Muscle of leg (tissue), 11 donors: ENCODE data around the gene ARHGEF28. TPM values are rescaled to one million over a fixed set of nuclear protein-coding genes. Genes with fewer than 3 reads are reported as not detected.

ENCODE experiments used
- DNase-seq: peaks from one replicate; pipeline ENCODE4 v3.0.0; 2013
- H3K27ac ChIP-seq: one replicate; pipeline ENCODE4 v1.5.1; 2013; ENCODE audit warnings: mild to moderate bottlenecking, low read length, control low read depth
- H3K27me3 ChIP-seq: one replicate; pipeline ENCODE4 v1.6.1; 2013; ENCODE audit warnings: low read length; ENCODE audit not compliant: control insufficient read depth, insufficient read depth
- H3K36me3 ChIP-seq: one replicate; pipeline ENCODE4 v1.6.1; 2013; ENCODE audit warnings: low read length; ENCODE audit not compliant: control insufficient read depth, insufficient read depth
- H3K4me1 ChIP-seq: one replicate; pipeline ENCODE4 v1.6.1; 2013; ENCODE audit warnings: low read length; ENCODE audit not compliant: control insufficient read depth, insufficient read depth
- H3K4me3 ChIP-seq: one replicate; pipeline ENCODE4 v1.5.1; 2013; ENCODE audit warnings: low read length, control low read depth
- H3K9me3 ChIP-seq: replicated peaks from 2 replicates; pipeline ENCODE4 v1.6.1; 2013; ENCODE audit warnings: low read depth, low read length; ENCODE audit not compliant: control insufficient read depth
- WGBS: methylation state at CpG from one replicate; pipeline ENCODE4 v1.1.5; 2013; ENCODE audit warnings: missing lambda C conversion rate; ENCODE audit not compliant: insufficient coverage; 5-methylcytosine and 5-hydroxymethylcytosine counted together
- polyA plus RNA-seq, 8 donors: library from polyadenylated mRNA; unstranded; fragments of 120-200 nt; gene quantifications; one replicate each; pipeline versions ENCODE4 v1.2.1 to v1.2.3, GENCODE V29; 2013; ENCODE audit warnings: inconsistent platforms in 1 of 8, low replicate concordance in 1 of 8; ENCODE audit not compliant: insufficient read length in 8 of 8, insufficient read depth in 1 of 8
- total RNA-seq: library from RNA; stranded (reverse); fragments of 120-200 nt; gene quantifications from one replicate; pipeline ENCODE4 v1.2.4, GENCODE V29; 2013

The ARHGEF28 gene
- total and polyA plus RNA-seq, 9 donors, result 1.6 to 5.1 (median 3.4) TPM

DNA sequence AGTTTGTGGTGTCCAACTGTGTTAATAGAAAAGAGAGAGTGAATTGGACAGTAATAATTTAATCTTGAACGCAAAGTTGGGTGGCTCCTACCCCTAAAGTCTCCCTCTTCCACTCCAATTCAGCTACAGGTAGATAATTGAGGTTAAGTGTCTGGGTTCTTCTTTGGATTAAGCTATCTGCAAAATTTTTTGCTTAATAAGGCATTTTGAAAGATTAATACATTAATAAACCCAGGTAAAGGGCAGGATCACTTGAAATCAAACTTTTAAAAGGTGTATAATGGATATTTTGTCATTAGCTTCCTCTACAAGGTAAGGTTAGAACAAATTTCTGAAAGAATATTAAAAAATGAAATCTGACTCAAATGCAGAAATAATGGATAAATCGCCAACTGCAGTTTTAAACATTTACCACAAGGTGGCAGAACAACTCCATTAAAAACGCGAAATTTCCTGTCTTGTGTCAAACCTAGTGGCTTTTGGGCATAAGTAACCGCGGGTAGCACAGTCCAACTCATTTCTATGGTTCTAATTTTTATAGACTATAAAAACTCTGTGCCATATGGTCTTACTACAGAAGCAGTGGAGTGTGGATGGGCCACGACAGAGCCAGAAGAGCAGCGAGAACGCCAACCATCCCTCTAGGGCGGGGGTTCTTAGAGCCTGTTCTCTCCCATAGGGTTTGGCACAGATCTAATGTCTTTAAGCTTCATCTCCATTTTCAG is 276.5 kb downstream of the ARHGEF28 start:
- Histone ChIP-seq H3K9me3 (no peaks in the 10 kb centered on the region), H3K36me3 (no peaks in the 10 kb centered on the region), H3K27me3 (no peaks in the 10 kb centered on the region), H3K27ac (no peak overlapping the region), H3K4me1 (peaks cover 13% of the 10 kb centered on the region), H3K4me3 (no peak overlapping the region)
- peak; percentile 82 for DNase-seq
- WGBS, result no CpG with 5 or more reads among the region's 10 CpGs

GRCh38 chr5:73903169-73903568 is 277.2 kb downstream of the ARHGEF28 start:
- H3K27me3 ChIP-seq, result no peaks in the 10 kb centered on the region
- 98% methylated on average over 6 of the region's 9 CpGs for WGBS
- DNase-seq, result no peak
- no peak overlapping the region for H3K4me3 ChIP-seq
- no peaks in the 10 kb centered on the region for H3K9me3 ChIP-seq
- no peak overlapping the region for H3K27ac ChIP-seq
- no peaks in the 10 kb centered on the region for H3K36me3 ChIP-seq
- H3K4me1 ChIP-seq, result peaks cover 13% of the 10 kb centered on the region

DNA sequence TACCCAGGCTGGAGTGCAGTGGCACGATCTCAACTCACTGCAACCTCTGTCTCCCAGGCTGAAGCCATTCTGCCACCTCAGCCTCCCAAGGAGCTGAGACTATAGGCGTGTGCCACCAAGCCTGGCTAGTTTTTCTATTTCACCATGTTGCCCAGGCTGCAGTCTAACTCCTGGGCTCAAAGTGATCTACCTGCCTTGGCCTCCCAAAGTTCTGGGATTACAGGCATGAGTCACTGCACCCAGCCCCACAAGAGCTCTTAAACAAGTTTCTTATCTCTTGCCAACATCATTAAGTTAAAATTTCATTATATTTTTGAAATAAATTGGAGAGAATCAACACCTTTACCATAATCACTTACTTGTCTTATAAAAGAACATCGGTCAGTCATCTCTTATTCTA is 280.3 kb downstream of the ARHGEF28 start:
- no peaks in the 10 kb centered on the region for H3K36me3 ChIP-seq
- no peak overlapping the region for H3K4me3 ChIP-seq
- no peaks in the 10 kb centered on the region for H3K9me3 ChIP-seq
- DNase-seq, result no peak
- H3K4me1 ChIP-seq, result peaks cover 11% of the 10 kb centered on the region
- WGBS, result 100% methylated on average over 2 of the region's 3 CpGs
- H3K27ac ChIP-seq, result no peak overlapping the region
- H3K27me3 ChIP-seq, result no peaks in the 10 kb centered on the region

DNA sequence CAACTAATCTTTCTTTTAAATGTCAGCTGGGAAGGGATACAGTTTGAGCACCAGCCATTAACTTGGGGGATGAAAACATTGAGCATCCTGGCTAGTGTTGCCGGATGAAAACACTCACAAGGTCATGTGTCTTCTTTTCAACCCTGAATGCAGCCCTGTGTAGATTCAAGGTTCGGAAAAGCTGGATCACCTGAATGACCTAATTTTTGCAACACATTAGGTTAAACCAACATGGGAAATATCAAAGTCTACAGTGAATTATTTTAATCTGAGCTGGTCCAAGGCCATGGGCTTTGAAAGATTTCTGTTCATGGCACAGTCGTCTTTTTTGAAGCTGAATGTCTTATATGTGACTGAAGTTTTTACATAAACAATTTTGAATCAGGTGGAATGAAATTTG is 281.2 kb downstream of the ARHGEF28 start:
- Histone ChIP-seq H3K4me3 (no peak overlapping the region), H3K27me3 (no peaks in the 10 kb centered on the region), H3K36me3 (no peaks in the 10 kb centered on the region), H3K4me1 (peaks cover 11% of the 10 kb centered on the region), H3K27ac (no peak overlapping the region), H3K9me3 (no peaks in the 10 kb centered on the region)
- no peak for DNase-seq
- WGBS, result 100% methylated on average over 1 of the region's 3 CpGs

DNA sequence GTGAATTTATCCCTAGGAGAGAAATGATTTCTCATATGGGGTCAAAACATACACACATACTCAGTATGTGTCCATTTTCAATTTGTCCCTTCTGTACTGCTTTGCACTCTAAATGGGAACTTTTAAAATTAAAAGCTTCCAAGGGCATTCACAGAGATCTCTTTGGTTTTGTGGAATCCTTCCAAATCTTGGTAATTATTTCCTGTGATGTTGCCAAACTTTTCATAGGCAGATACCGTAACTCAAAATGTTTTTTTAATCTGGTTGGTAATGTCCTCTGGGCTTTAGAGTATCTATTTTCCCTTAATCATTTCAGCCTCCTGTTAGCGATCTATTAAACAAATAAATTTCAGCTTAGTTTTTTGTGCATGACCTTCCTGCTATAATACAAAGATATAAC is 282.4 kb downstream of the ARHGEF28 start:
- peaks cover 7% of the 10 kb centered on the region for H3K4me1 ChIP-seq
- DNase-seq, result peak; percentile 65
- no peaks in the 10 kb centered on the region for H3K36me3 ChIP-seq
- no peaks in the 10 kb centered on the region for H3K9me3 ChIP-seq
- no peaks in the 10 kb centered on the region for H3K27me3 ChIP-seq
- no CpG with 5 or more reads among the region's 2 CpGs for WGBS
- no peak overlapping the region for H3K27ac ChIP-seq
- no peak overlapping the region for H3K4me3 ChIP-seq

DNA sequence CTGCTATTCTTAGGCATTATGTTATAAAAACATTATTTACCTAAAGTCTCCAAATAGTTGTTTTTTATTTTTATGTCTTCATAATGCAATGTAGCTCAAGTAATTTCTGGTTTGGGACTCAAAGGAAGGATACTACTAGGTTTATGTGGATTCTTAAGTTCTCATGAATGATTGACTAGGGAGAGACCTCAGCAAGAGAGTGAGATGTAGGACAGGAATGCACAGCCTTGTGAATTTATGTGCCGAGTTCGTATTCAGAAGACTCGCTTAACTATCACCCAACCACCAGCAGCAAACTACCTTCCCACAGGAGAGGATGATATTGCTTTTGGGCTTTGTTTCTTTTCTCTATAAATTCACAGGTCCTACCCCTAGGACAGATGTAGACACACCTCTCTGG is 282.9 kb downstream of the ARHGEF28 start:
- DNase-seq, result no peak
- Histone ChIP-seq H3K9me3 (no peaks in the 10 kb centered on the region), H3K4me3 (no peak overlapping the region), H3K36me3 (no peaks in the 10 kb centered on the region), H3K4me1 (peaks cover 8% of the 10 kb centered on the region), H3K27me3 (no peaks in the 10 kb centered on the region), H3K27ac (peak overlapping the region; percentile 8)
- no CpG with 5 or more reads among the region's 3 CpGs for WGBS

- Histone ChIP-seq H3K4me1 (peaks cover 8% of the 10 kb centered on the region), H3K27me3 (no peaks in the 10 kb centered on the region), H3K36me3 (no peaks in the 10 kb centered on the region), H3K9me3 (no peaks in the 10 kb centered on the region), H3K27ac (no peak overlapping the region), H3K4me3 (no peak overlapping the region)
- DNase-seq, result no peak
- 96% methylated on average over 27 of the region's 27 CpGs for WGBS
These were observed 283.5 kb downstream of the ARHGEF28 start for GRCh38 chr5:73909474-73909873.

DNA sequence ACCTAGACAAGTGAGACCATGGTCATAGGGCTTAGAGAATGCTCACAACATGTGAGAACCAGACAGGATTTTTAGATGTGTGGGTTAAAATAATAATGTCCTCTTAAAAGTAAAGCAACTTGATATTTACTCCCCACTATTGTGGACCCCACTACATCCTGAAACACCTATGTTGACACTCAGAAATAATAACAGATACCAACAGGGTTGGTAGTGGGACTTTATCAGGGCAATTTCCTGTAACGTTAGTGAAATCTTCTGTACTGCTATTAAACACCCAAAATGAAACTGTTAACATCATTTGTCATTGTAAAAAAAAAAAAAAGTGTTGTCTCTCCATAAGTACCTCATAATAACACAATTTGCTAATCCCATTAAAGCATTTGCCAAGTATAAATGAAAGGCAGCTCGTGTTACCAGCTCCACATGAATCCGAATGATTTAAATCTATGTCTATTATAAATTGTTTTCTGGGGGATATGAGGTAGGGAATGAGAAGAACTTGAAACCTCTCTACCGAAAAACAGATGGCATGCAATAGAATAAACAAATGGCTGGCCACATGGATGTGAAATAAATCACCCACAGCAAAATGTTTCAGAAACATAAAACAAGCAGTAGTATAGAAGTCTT is 285.9 kb downstream of the ARHGEF28 start:
- H3K27ac ChIP-seq, result no peak overlapping the region
- no peaks in the 10 kb centered on the region for H3K36me3 ChIP-seq
- no peaks in the 10 kb centered on the region for H3K27me3 ChIP-seq
- H3K4me1 ChIP-seq, result peaks cover 8% of the 10 kb centered on the region
- H3K9me3 ChIP-seq, result no peaks in the 10 kb centered on the region
- no peak overlapping the region for H3K4me3 ChIP-seq
- WGBS, result no CpG with 5 or more reads among the region's 4 CpGs
- peak; percentile 33 for DNase-seq

GRCh38 chr5:73912821-73913271 is 286.9 kb downstream of the ARHGEF28 start:
- Histone ChIP-seq H3K9me3 (no peaks in the 10 kb centered on the region), H3K4me3 (no peak overlapping the region), H3K27me3 (no peaks in the 10 kb centered on the region), H3K4me1 (peaks cover 14% of the 10 kb centered on the region), H3K36me3 (no peaks in the 10 kb centered on the region), H3K27ac (no peak overlapping the region)
- DNase-seq, result peak; percentile 71
- WGBS, result 60% methylated on average over 1 of the region's 3 CpGs

- Histone ChIP-seq H3K27ac (no peak overlapping the region), H3K9me3 (no peaks in the 10 kb centered on the region), H3K4me1 (peaks cover 21% of the 10 kb centered on the region), H3K36me3 (no peaks in the 10 kb centered on the region), H3K27me3 (no peaks in the 10 kb centered on the region), H3K4me3 (no peak overlapping the region)
- DNase-seq, result no peak
These were observed 288.0 kb downstream of the ARHGEF28 start for GRCh38 chr5:73913971-73914370.
